Fibroblast of peridontal ligament (primary cell): ENCODE results near the gene PPP4R3B.
A peak's percentile ranks its signal among the peaks of the same experiment; 100 is the strongest.
"Not testable (repeated sequence)": the region's sequence is repeated elsewhere in the genome, so short reads cannot be mapped to it uniquely, and the experiment has no call there.

ENCODE experiments used
- DNase-seq: peaks from one replicate; pipeline ENCODE4 v3.0.0-alpha.2; 2010; ENCODE audit errors: extremely low read depth

PPP4R3B gene

GRCh38 chr2:55595536-55595935 is 21.9 kb downstream of the PPP4R3B start:
- DNase-seq, result no peak

- DNase-seq, result no peak
These were observed 25.3 kb downstream of the PPP4R3B start for GRCh38 chr2:55592130-55592529.

- peak; percentile 48 for DNase-seq
These were observed 26.5 kb downstream of the PPP4R3B start for GRCh38 chr2:55590810-55591440.

- DNase-seq, result peak; percentile 84
These were observed 31.9 kb downstream of the PPP4R3B start for GRCh38 chr2:55585451-55586080.

GRCh38 chr2:55581874-55582547 is 35.4 kb downstream of the PPP4R3B start:
- peak; percentile 67 for DNase-seq

- no peak for DNase-seq
These were observed 36.0 kb downstream of the PPP4R3B start for GRCh38 chr2:55581435-55581834.

GRCh38 chr2:55569002-55569401 is 48.4 kb downstream of the PPP4R3B start:
- not testable (repeated sequence) for DNase-seq

GRCh38 chr2:55567298-55567697 is 50.1 kb downstream of the PPP4R3B start:
- no peak for DNase-seq

GRCh38 chr2:55565613-55566012 is 51.8 kb downstream of the PPP4R3B start:
- DNase-seq, result no peak

GRCh38 chr2:55560855-55561254 is 56.6 kb downstream of the PPP4R3B start:
- DNase-seq, result no peak

- DNase-seq, result no peak
These were observed 60.6 kb downstream of the PPP4R3B start for GRCh38 chr2:55556809-55557208.

GRCh38 chr2:55555977-55556376 is 61.4 kb downstream of the PPP4R3B start:
- DNase-seq, result peak; percentile 12

- peak; percentile 8 for DNase-seq
These were observed 64.1 kb downstream of the PPP4R3B start for GRCh38 chr2:55553321-55553720.

GRCh38 chr2:55550368-55551102 is 66.9 kb downstream of the PPP4R3B start:
- DNase-seq, result peak; percentile 83

- not testable (repeated sequence) for DNase-seq
These were observed 69.7 kb downstream of the PPP4R3B start for GRCh38 chr2:55547679-55548078.

- DNase-seq, result no peak
These were observed 70.4 kb downstream of the PPP4R3B start for GRCh38 chr2:55547001-55547400.

- DNase-seq, result no peak
These were observed 86.8 kb downstream of the PPP4R3B start for GRCh38 chr2:55530539-55531081.

GRCh38 chr2:55526174-55526573 is 91.2 kb downstream of the PPP4R3B start:
- no peak for DNase-seq

GRCh38 chr2:55524884-55525437 is 92.5 kb downstream of the PPP4R3B start:
- no peak for DNase-seq

GRCh38 chr2:55519938-55520885 is 97.2 kb downstream of the PPP4R3B start:
- DNase-seq, result peak; percentile 53

GRCh38 chr2:55518841-55519165 is 98.6 kb downstream of the PPP4R3B start:
- peak; percentile 25 for DNase-seq
